Measurements from ENCODE around the gene LRRC4C. TPM values are rescaled to one million over a fixed set of nuclear protein-coding genes. Genes with fewer than 3 reads are reported as not detected.

The LRRC4C gene
- total and polyA plus RNA-seq, 4 donors: 0.10 to 0.93 (median 0.30) TPM

- Histone ChIP-seq H3K27ac (ENCODE audit: low read depth in 1 of 2, low read length in 2 of 2) (no peak overlapping the region), H3K36me3 (ENCODE audit: control insufficient read depth in 4 of 4, insufficient read depth in 3 of 4, low read depth in 1 of 4, low read length in 3 of 4) (no peaks in the 10 kb centered on the region), H3K4me1 (ENCODE audit: control insufficient read depth in 4 of 4, insufficient read depth in 4 of 4, low read length in 3 of 4) (no peaks in the 10 kb centered on the region), H3K9me3 (ENCODE audit: control insufficient read depth in 4 of 4, low read length in 3 of 4) (no peaks in the 10 kb centered on the region), H3K9ac (ENCODE audit: low read depth in 1 of 2, low read length in 2 of 2) (no peak overlapping the region), H3K4me3 (ENCODE audit: low read depth in 1 of 3, low read length in 3 of 3) (no peak overlapping the region), H3K27me3 (ENCODE audit: control insufficient read depth in 4 of 4, insufficient read depth in 4 of 4, low read length in 3 of 4) (no peaks in the 10 kb centered on the region)
- DNase-seq (ENCODE audit: low spot score): no peak
- WGBS: 83% methylated on average over 3 of the region's 3 CpGs
- TF ChIP-seq RAD21 (IDR thresholded peaks at IDR 0.05): no peak
- TF ChIP-seq EGR1 (IDR thresholded peaks at IDR 0.05; ENCODE audit: low read depth in 2 of 2): no peak
- TF ChIP-seq NR2F2 (IDR thresholded peaks at IDR 0.05): no peak
- TF ChIP-seq FOXA1 (IDR thresholded peaks at IDR 0.05): no peak
- no peak for TF ChIP-seq GABPA (IDR thresholded peaks at IDR 0.05 in 1 of 2, conservative IDR thresholded peaks at IDR 0.05 in 1 of 2)
- TF ChIP-seq, protein P1, sequence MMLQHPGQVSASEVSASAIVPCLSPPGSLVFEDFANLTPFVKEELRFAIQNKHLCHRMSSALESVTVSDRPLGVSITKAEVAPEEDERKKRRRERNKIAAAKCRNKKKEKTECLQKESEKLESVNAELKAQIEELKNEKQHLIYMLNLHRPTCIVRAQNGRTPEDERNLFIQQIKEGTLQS (IDR thresholded peaks at IDR 0.05): no peak
- TF ChIP-seq, protein P2, sequence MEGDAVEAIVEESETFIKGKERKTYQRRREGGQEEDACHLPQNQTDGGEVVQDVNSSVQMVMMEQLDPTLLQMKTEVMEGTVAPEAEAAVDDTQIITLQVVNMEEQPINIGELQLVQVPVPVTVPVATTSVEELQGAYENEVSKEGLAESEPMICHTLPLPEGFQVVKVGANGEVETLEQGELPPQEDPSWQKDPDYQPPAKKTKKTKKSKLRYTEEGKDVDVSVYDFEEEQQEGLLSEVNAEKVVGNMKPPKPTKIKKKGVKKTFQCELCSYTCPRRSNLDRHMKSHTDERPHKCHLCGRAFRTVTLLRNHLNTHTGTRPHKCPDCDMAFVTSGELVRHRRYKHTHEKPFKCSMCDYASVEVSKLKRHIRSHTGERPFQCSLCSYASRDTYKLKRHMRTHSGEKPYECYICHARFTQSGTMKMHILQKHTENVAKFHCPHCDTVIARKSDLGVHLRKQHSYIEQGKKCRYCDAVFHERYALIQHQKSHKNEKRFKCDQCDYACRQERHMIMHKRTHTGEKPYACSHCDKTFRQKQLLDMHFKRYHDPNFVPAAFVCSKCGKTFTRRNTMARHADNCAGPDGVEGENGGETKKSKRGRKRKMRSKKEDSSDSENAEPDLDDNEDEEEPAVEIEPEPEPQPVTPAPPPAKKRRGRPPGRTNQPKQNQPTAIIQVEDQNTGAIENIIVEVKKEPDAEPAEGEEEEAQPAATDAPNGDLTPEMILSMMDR (IDR thresholded peaks at IDR 0.05; ENCODE audit: low read depth, low read length, missing input control): no peak
- no peak for TF ChIP-seq REST (IDR thresholded peaks at IDR 0.05)
Observed at GRCh38 chr11:40139066-40139465, 1320.4 kb downstream of the LRRC4C start.

DNA sequence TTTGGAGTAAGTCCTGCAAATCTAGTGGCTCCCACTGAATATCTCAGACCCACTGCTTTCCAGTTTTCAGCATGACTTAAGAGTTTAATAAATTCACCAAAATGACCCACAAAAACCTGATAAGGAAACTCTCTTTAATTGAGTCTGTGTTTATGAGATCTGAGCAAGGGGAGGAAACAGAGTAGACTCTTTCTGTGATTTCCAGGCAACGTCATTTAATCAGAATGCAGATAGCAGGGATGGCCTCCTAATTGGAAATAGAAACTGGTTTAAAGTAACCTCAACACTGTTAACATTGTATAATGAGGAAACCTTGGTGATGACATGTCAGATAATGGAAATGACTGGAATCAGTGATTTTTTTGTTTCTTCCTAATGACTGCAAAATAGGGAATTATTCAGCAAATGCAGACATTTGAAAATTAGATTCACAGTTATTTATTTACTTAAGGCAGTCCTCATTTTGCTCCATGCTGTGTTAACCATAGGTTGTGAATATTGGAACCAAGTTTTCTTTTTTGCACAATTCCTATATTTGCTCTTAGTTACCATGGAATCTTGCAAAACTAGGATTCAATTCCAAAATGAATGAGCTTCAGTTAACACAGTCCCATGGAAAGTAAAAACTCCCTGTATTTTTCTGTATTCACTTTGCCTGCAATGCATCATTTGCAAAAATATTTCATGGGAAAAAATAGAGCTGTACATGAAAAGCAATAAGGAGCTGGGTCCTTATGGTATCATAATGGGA lies 1324.5 kb downstream of the LRRC4C start:
- DNase-seq (ENCODE audit: low spot score): no peak
- Histone ChIP-seq H3K4me1 (ENCODE audit: control insufficient read depth in 4 of 4, insufficient read depth in 4 of 4, low read length in 3 of 4) (no peaks in the 10 kb centered on the region), H3K36me3 (ENCODE audit: control insufficient read depth in 4 of 4, insufficient read depth in 3 of 4, low read depth in 1 of 4, low read length in 3 of 4) (no peaks in the 10 kb centered on the region), H3K9me3 (ENCODE audit: control insufficient read depth in 4 of 4, low read length in 3 of 4) (no peaks in the 10 kb centered on the region), H3K27me3 (ENCODE audit: control insufficient read depth in 4 of 4, insufficient read depth in 4 of 4, low read length in 3 of 4) (peaks cover 0 to 3% (median 0%) of the 10 kb centered on the region in 4 donors), H3K9ac (ENCODE audit: low read depth in 1 of 2, low read length in 2 of 2) (no peak overlapping the region), H3K4me3 (ENCODE audit: low read depth in 1 of 3, low read length in 3 of 3) (no peak overlapping the region), H3K27ac (ENCODE audit: low read depth in 1 of 2, low read length in 2 of 2) (no peak overlapping the region)
- no peak for TF ChIP-seq EGR1 (IDR thresholded peaks at IDR 0.05; ENCODE audit: low read depth in 2 of 2)
- WGBS: 27% methylated on average over 1 of the region's 1 CpG

GRCh38 chr11:40133498-40133897 lies 1326.0 kb downstream of the LRRC4C start:
- peaks cover 0 to 3% (median 0%) of the 10 kb centered on the region in 4 donors for H3K27me3 ChIP-seq (ENCODE audit: control insufficient read depth in 4 of 4, insufficient read depth in 4 of 4, low read length in 3 of 4)
- H3K36me3 ChIP-seq (ENCODE audit: control insufficient read depth in 4 of 4, insufficient read depth in 3 of 4, low read depth in 1 of 4, low read length in 3 of 4): no peaks in the 10 kb centered on the region
- no peak overlapping the region for H3K4me3 ChIP-seq (ENCODE audit: low read depth in 1 of 3, low read length in 3 of 3)
- DNase-seq (ENCODE audit: low spot score): no peak
- no peaks in the 10 kb centered on the region for H3K4me1 ChIP-seq (ENCODE audit: control insufficient read depth in 4 of 4, insufficient read depth in 4 of 4, low read length in 3 of 4)
- H3K9ac ChIP-seq (ENCODE audit: low read depth in 1 of 2, low read length in 2 of 2): no peak overlapping the region
- H3K9me3 ChIP-seq (ENCODE audit: control insufficient read depth in 4 of 4, low read length in 3 of 4): no peaks in the 10 kb centered on the region
- 90% methylated on average over 3 of the region's 3 CpGs for WGBS
- H3K27ac ChIP-seq (ENCODE audit: low read depth in 1 of 2, low read length in 2 of 2): no peak overlapping the region
- no peak for TF ChIP-seq SP1 (IDR thresholded peaks at IDR 0.05)
- TF ChIP-seq FOXA2 (IDR thresholded peaks at IDR 0.05): no peak
- TF ChIP-seq EGR1 (IDR thresholded peaks at IDR 0.05; ENCODE audit: low read depth in 2 of 2): no peak
- TF ChIP-seq, protein P3, sequence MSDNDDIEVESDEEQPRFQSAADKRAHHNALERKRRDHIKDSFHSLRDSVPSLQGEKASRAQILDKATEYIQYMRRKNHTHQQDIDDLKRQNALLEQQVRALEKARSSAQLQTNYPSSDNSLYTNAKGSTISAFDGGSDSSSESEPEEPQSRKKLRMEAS (IDR thresholded peaks at IDR 0.05): no peak
- TF ChIP-seq RXRA (IDR thresholded peaks at IDR 0.05): no peak
- no peak for TF ChIP-seq REST (IDR thresholded peaks at IDR 0.05)
- TF ChIP-seq, protein P1 (IDR thresholded peaks at IDR 0.05): no peak
- TF ChIP-seq, protein P4, sequence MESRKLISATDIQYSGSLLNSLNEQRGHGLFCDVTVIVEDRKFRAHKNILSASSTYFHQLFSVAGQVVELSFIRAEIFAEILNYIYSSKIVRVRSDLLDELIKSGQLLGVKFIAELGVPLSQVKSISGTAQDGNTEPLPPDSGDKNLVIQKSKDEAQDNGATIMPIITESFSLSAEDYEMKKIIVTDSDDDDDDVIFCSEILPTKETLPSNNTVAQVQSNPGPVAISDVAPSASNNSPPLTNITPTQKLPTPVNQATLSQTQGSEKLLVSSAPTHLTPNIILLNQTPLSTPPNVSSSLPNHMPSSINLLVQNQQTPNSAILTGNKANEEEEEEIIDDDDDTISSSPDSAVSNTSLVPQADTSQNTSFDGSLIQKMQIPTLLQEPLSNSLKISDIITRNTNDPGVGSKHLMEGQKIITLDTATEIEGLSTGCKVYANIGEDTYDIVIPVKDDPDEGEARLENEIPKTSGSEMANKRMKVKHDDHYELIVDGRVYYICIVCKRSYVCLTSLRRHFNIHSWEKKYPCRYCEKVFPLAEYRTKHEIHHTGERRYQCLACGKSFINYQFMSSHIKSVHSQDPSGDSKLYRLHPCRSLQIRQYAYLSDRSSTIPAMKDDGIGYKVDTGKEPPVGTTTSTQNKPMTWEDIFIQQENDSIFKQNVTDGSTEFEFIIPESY (IDR thresholded peaks at IDR 0.05): no peak
- no peak for TF ChIP-seq GABPA (IDR thresholded peaks at IDR 0.05 in 1 of 2, conservative IDR thresholded peaks at IDR 0.05 in 1 of 2)
- no peak for TF ChIP-seq RAD21 (IDR thresholded peaks at IDR 0.05)
- no peak for TF ChIP-seq FOXA1 (IDR thresholded peaks at IDR 0.05)

Measured in liver (tissue), 9 donors.